Mucosa of rectum (tissue), 2 donors: ENCODE results near the gene PEX6.

ENCODE experiments used
- H3K27ac ChIP-seq, 2 donors: one replicate each; pipeline ENCODE4 v1.7.0; 2013; ENCODE audit warnings: inconsistent platforms in 2 of 2, low read depth in 2 of 2, low read length in 2 of 2
- H3K27me3 ChIP-seq, 2 donors: one replicate each; pipeline ENCODE4 v1.7.0; 2013; ENCODE audit warnings: low read length in 2 of 2; ENCODE audit not compliant: control insufficient read depth in 2 of 2, insufficient read depth in 2 of 2
- H3K36me3 ChIP-seq, 2 donors: one replicate each; pipeline ENCODE4 v1.7.0; 2013; ENCODE audit warnings: low read length in 2 of 2; ENCODE audit not compliant: control insufficient read depth in 2 of 2, insufficient read depth in 2 of 2
- H3K4me1 ChIP-seq, 2 donors: one replicate each; pipeline ENCODE4 v1.7.0; 2013; ENCODE audit warnings: low read length in 2 of 2, mild to moderate bottlenecking in 1 of 2; ENCODE audit not compliant: control insufficient read depth in 2 of 2, insufficient read depth in 2 of 2
- H3K4me3 ChIP-seq, 2 donors: one replicate each; pipeline ENCODE4 v1.7.0; 2013; ENCODE audit warnings: low read length in 2 of 2
- H3K9ac ChIP-seq, 2 donors: one replicate each; pipeline ENCODE4 v1.7.0; 2013; ENCODE audit warnings: low read length in 2 of 2, low read depth in 1 of 2, mild to moderate bottlenecking in 1 of 2
- H3K9me3 ChIP-seq, 2 donors: one replicate each; pipeline ENCODE4 v1.7.0; 2013; ENCODE audit warnings: low read length in 2 of 2; ENCODE audit not compliant: control insufficient read depth in 2 of 2
- donor health status: healthy.
- donor health status: Normal muscosa, but diverticular disease.

Gene PEX6

DNA sequence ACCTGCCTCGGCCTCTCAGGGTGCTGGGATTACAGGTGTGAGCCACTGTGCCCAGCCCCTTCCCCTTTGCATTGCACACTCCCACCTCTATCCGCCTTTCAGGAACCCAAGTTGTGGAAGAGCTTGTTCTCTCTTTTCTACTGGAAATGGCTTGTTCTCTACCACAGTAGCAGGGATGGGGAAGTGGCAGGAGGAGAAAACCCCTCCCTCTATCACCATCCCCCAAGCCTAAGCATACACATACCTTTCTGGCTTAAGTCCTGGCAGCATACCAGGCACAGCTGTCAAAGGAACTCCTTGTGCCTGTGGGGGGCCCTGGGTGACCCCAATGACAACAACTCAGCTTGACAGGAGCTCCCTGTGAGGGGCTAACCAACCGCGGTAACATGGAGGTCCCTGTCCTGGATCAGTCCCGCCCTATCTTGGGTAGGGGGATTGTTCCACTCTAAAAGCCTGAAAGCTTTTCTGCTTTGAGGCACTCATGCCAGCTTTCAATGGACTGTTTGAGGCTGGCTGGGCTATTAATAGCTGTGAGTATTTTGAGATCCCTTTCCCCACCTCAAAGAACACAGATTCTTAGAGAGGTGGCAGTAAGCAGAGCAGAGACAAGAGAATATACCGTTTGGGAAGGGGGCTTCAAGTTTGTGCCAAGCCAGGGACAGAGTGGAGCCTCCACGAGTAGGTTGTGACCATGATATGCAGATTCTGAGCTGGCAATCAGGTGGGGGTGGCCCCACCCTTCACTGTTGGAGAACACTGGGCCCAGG, 37.4 kb upstream of the PEX6 start:
- Histone ChIP-seq H3K4me3 (no peak overlapping the region), H3K9me3 (no peaks in the 10 kb centered on the region), H3K9ac (no peak overlapping the region), H3K4me1 (peaks cover 31 to 32% of the 10 kb centered on the region in 2 donors), H3K27ac (no peak overlapping the region), H3K36me3 (peaks cover 29 to 33% of the 10 kb centered on the region in 2 donors), H3K27me3 (no peaks in the 10 kb centered on the region)

DNA sequence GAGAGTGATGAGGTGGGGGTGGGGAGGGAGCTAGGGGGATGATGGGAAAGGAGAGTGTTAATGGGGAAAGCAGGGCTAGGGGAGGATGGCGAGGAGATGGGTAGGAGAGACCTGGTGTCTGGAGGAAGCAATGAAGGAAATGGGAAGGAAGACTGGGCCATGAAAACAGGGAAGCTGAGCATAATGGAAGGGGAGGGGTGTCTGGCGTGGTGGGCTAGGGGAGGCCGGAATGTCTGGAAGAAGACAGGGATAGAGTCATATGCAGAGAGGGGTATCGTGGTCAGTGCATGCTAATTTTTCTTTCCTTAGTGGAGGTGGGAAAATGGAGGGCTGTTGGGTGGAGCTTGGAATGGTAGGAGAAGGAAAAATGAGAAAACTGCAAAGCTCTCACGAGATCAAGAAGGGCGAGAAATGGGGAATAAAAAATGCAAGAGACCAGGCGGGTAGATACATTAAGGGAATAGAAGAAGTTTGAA, 35.5 kb upstream of the PEX6 start:
- Histone ChIP-seq H3K27me3 (no peaks in the 10 kb centered on the region), H3K36me3 (peaks cover 41 to 49% of the 10 kb centered on the region in 2 donors), H3K9me3 (no peaks in the 10 kb centered on the region), H3K4me1 (peaks cover 25 to 27% of the 10 kb centered on the region in 2 donors), H3K4me3 (peak overlapping the region; percentile 88 to 93), H3K9ac (peak overlapping the region; percentile 36 to 54), H3K27ac (peak overlapping the region; percentile 53 to 67)

DNA sequence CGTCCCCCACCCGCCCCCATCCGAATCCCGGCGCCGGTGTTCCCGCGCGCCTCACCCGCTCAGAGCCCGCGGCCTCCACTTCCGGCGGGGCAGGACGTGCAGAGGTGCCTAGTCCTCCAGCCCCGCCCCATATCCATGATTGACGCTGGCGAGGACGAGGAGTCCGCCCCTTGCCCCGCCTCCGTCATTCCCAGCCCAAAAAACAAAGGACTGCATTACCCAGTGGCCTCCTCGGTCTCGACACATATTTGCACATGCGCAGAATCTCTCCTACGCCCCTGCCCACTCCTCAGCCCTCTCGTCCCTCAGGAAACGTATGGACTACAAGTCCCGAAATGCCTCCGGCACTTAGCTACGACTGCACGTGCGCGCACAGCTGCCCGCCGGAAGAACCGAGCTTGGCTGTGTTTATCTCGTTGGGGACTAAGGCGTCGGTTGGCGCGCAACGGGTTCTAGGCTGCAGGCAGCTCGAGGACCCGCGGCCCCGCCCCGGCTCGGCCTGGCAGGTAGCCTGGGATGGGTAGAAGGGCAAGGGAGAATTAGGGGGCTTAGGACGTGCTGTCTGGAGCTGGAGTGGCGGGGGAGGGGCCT, 35.0 kb upstream of the PEX6 start, which contains the start of the genes KLHDC3 and MEA1:
TSS of gene KLHDC3 (plus strand) at position 407 of the 591 bp plus-strand sequence. CDS start 2,944 bp downstream, outside the sequence.
TSS of gene MEA1 (minus strand) at position 104 of the 591 bp plus-strand sequence. CDS start 133 bp downstream, outside the sequence.
- Histone ChIP-seq H3K4me3 (peak within 1 kb of the TSS; percentile 88 to 93), H3K27ac (peak within 1 kb of the TSS; percentile 53 to 67), H3K9me3 (no peaks in the 10 kb centered on the region), H3K4me1 (peaks cover 25 to 27% of the 10 kb centered on the region in 2 donors), H3K36me3 (peaks cover 42 to 49% of the 10 kb centered on the region in 2 donors), H3K27me3 (no peaks in the 10 kb centered on the region), H3K9ac (peak within 1 kb of the TSS; percentile 54 to 76)

DNA sequence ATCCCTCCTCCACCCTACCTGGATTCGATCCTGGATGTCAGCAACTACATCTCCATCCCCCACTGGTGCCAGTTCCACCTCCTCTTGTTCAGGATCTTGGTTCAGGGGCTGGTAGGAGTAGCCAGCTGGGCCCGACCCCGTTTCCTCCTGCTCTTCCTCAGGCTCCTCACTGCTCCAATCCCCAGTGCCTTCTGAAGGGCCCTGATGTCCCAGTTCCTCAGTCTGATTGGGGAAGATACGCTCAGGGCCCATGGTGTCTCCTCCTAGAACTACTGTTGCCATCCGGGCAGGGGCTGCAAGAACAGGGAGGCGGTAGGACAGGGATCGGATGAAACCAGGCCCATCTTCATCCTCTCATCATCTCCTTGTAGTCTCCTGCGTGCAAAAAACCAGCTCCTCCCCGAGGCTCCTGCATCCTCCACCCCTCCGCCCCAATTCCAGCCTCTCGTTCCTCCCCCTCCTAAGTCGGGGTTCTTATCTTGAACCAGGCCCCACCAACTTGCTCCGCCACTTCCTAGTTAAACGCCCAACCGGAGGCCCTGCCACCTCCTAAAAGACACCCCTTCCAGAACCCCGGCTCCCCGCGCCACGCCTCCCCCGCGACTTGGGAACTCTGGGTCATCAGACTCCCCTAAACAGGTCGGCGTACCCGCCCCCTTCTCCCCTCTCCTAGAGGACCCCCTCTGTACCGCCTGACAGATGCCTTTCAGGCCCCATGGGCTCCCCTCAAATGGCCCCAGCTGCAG, 34.3 kb upstream of the PEX6 start:
- H3K4me3 ChIP-seq = peak overlapping the region; percentile 80 to 84
- peak overlapping the region; percentile 48 to 76 for H3K9ac ChIP-seq
- peaks cover 25 to 27% of the 10 kb centered on the region in 2 donors for H3K4me1 ChIP-seq
- H3K9me3 ChIP-seq = no peaks in the 10 kb centered on the region
- no peaks in the 10 kb centered on the region for H3K27me3 ChIP-seq
- H3K27ac ChIP-seq = peak overlapping the region; percentile 41 to 48
- peaks cover 42 to 50% of the 10 kb centered on the region in 2 donors for H3K36me3 ChIP-seq

DNA sequence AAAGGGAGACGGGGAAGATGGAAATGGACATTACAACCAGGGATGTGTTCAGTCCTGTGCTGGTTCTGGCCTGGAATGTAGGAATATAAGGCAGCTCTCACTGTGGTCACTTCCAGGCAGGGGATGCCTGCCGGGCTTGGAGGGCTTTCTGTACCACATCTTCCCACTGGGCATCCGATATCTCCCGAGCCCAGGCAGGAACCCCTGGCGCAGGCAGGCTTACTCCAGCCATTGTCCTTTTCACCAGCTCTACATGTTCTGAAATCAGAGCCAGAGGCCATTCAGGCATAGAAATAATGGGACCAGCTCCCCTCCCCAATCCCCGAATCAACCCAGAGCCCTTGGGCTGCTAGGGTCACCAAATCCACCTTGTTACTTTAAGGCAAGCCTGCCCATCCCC, 33.4 kb upstream of the PEX6 start:
- no peaks in the 10 kb centered on the region for H3K9me3 ChIP-seq
- peaks cover 41 to 51% of the 10 kb centered on the region in 2 donors for H3K36me3 ChIP-seq
- peak overlapping the region in 1 of 2 donors; percentile 80 for H3K4me3 ChIP-seq
- H3K9ac ChIP-seq = no peak overlapping the region
- H3K4me1 ChIP-seq = peaks cover 25 to 26% of the 10 kb centered on the region in 2 donors
- H3K27me3 ChIP-seq = no peaks in the 10 kb centered on the region
- H3K27ac ChIP-seq = no peak overlapping the region

DNA sequence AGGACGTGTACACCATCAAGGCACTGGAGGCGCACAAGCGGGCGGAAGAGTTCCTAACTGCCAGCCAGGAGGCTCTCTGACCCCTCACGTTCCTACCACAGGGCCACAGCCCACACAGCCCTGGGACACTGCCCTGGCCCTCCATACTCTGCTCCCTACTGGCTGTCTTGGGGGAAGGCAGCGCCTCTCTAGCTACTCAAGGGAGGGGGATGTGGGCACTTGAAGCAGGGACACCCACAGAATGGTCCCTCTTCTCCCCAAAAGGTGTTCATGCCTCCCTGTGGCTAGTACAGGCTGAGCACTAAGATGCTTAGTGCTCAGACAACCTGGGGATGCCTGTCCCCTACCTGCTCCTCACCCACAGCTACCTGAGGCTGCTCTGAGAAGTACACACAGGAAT, 32.2 kb upstream of the PEX6 start:
- Histone ChIP-seq H3K4me1 (peaks cover 17 to 20% of the 10 kb centered on the region in 2 donors), H3K27ac (no peak overlapping the region), H3K9ac (no peak overlapping the region), H3K27me3 (no peaks in the 10 kb centered on the region), H3K36me3 (peaks cover 46 to 57% of the 10 kb centered on the region in 2 donors), H3K9me3 (no peaks in the 10 kb centered on the region), H3K4me3 (no peak overlapping the region)

DNA sequence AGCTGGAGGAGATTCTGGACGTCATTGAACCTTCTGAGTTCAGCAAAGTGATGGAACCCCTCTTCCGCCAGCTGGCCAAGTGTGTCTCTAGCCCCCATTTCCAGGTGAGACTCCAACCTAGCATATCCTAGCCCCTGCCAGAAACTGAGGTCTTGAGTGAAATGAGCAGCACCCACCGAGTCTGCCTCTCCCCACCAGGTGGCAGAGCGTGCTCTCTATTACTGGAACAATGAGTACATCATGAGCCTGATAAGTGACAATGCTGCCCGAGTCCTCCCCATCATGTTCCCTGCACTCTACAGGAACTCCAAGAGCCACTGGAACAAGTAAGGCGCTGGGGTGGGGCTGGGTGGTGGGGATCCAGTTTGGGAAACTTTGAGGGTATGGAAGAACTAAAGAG, 30.1 kb upstream of the PEX6 start:
- peaks cover 49 to 61% of the 10 kb centered on the region in 2 donors for H3K36me3 ChIP-seq
- H3K27me3 ChIP-seq = no peaks in the 10 kb centered on the region
- no peak overlapping the region for H3K9ac ChIP-seq
- H3K4me3 ChIP-seq = no peak overlapping the region
- H3K4me1 ChIP-seq = peaks cover 7 to 11% of the 10 kb centered on the region in 2 donors
- no peaks in the 10 kb centered on the region for H3K9me3 ChIP-seq
- no peak overlapping the region for H3K27ac ChIP-seq

DNA sequence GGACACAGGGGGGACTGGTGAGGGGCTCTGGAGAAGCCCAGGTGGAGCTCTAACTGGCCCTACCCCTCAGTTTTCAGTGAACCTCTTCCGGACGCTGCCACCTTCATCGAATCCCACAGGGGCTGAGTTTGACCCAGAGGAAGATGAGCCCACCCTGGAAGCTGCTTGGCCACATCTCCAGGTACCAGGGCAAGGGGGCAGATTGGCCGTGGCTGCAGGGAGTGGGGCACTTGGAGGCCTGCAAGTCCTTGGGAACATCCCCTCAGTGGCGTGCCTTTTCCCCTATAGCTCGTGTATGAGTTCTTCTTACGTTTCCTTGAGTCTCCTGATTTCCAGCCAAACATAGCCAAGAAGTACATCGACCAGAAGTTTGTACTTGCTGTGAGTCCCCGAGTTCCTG, 28.1 kb upstream of the PEX6 start:
- no peak overlapping the region for H3K27ac ChIP-seq
- peaks cover 0 to under 1% of the 10 kb centered on the region in 2 donors for H3K4me1 ChIP-seq
- no peak overlapping the region for H3K9ac ChIP-seq
- peaks cover 49 to 61% of the 10 kb centered on the region in 2 donors for H3K36me3 ChIP-seq
- no peaks in the 10 kb centered on the region for H3K9me3 ChIP-seq
- H3K27me3 ChIP-seq = no peaks in the 10 kb centered on the region
- H3K4me3 ChIP-seq = no peak overlapping the region

DNA sequence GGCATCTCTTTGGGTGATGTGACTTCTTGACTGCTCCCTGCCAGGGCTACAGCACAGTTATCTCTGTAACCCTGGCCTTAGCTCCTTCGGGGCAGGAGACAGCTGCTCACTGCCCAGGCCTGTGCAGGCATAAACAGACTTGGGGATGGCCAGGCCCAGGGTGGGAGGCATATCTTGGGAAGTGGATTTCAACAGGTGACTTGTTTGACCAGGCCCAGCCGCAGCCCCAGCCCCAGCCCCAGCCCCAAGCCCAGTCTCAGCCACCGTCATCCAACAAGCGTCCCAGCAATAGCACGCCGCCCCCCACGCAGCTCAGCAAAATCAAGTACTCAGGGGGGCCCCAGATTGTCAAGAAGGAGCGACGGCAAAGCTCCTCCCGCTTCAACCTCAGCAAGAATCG, 27.3 kb upstream of the PEX6 start:
- Histone ChIP-seq H3K27me3 (no peaks in the 10 kb centered on the region), H3K4me3 (no peak overlapping the region), H3K27ac (no peak overlapping the region), H3K4me1 (no peaks in the 10 kb centered on the region), H3K9ac (no peak overlapping the region), H3K9me3 (no peaks in the 10 kb centered on the region), H3K36me3 (peaks cover 43 to 53% of the 10 kb centered on the region in 2 donors)
